ENCODE data around the gene GNAI3. TPM values are rescaled to one million over a fixed set of nuclear protein-coding genes. Genes with fewer than 3 reads are reported as not detected.

The GNAI3 gene
- total RNA-seq, 1 experiment from 2014 or later, result 6.8 TPM

- H3K4me2 ChIP-seq (ENCODE audit: low read length), result no peak overlapping the region
- no peak overlapping the region for H3K9ac ChIP-seq (ENCODE audit: low read length)
- ATAC-seq, result no peak
- no peak overlapping the region for H2AFZ ChIP-seq (ENCODE audit: low read length)
- H3K9me2 ChIP-seq (replicated peaks; ENCODE audit: low read length), result no peaks in the 10 kb centered on the region
- no TSS peak for BruUV-seq (replicated peaks)
- H3K9me3 ChIP-seq (ENCODE audit: low read length), result no peaks in the 10 kb centered on the region
- no peak for DNase-seq
- H3F3A ChIP-seq (ENCODE audit: low read length, unreplicated experiment), result no peaks in the 10 kb centered on the region
- CTCF ChIA-PET, result no interaction called here
- POLR2A ChIA-PET (ENCODE audit: unreplicated experiment), result no interaction called here
- no peaks in the 10 kb centered on the region for H4K20me1 ChIP-seq (ENCODE audit: low read length)
- no peaks in the 10 kb centered on the region for H3K27me3 ChIP-seq (ENCODE audit: low read length)
- H3K27ac ChIP-seq (ENCODE audit: low read length), result no peak overlapping the region
- H3K4me1 ChIP-seq (ENCODE audit: insufficient read depth, low read length), result peaks cover 5% of the 10 kb centered on the region; the same call in 1 of the 2 replicates
- no peak overlapping the region for H3K4me3 ChIP-seq (ENCODE audit: low read length)
- no peaks in the 10 kb centered on the region for H3K36me3 ChIP-seq (ENCODE audit: low read depth, low read length)
- intact Hi-C loops (cut with micrococcal nuclease), result loop anchor here (2.0 kb wide), 2 partner anchors 63 to 341 kb away; no protein-coding TSS in a partner anchor
- H3K79me2 ChIP-seq (ENCODE audit: low read length), result no peaks in the 10 kb centered on the region
- TF ChIP-seq EZH2phosphoT487 (IDR thresholded peaks at IDR 0.05; ENCODE audit: borderline replicate concordance, low read length) (no peak), CTCF (conservative IDR thresholded peaks at IDR 0.05; ENCODE audit: low read depth, low read length) (no peak), EZH2 (IDR thresholded peaks at IDR 0.05; ENCODE audit: low read length, unreplicated experiment) (no peak)
These were observed 93.4 kb downstream of the GNAI3 start for GRCh38 chr1:109641861-109642260.

- Histone ChIP-seq H2AFZ (ENCODE audit: low read length) (no peak overlapping the region), H3K9me2 (replicated peaks; ENCODE audit: low read length) (no peaks in the 10 kb centered on the region), H3K4me3 (ENCODE audit: low read length) (no peak overlapping the region), H3K27ac (ENCODE audit: low read length) (no peak overlapping the region), H3K79me2 (ENCODE audit: low read length) (no peaks in the 10 kb centered on the region), H3K4me1 (ENCODE audit: insufficient read depth, low read length) (peaks cover 5% of the 10 kb centered on the region; the same call in 1 of the 2 replicates), H4K20me1 (ENCODE audit: low read length) (no peaks in the 10 kb centered on the region), H3K36me3 (ENCODE audit: low read depth, low read length) (no peaks in the 10 kb centered on the region), H3K9ac (ENCODE audit: low read length) (no peak overlapping the region), H3K27me3 (ENCODE audit: low read length) (no peaks in the 10 kb centered on the region), H3K9me3 (ENCODE audit: low read length) (no peaks in the 10 kb centered on the region), H3F3A (ENCODE audit: low read length, unreplicated experiment) (no peaks in the 10 kb centered on the region), H3K4me2 (ENCODE audit: low read length) (peak overlapping the region; percentile 78; the same call in 1 of the 2 replicates)
- POLR2A ChIA-PET (ENCODE audit: unreplicated experiment), result no interaction called here
- CTCF ChIA-PET, result no interaction called here
- no peak for TF ChIP-seq EZH2phosphoT487 (IDR thresholded peaks at IDR 0.05; ENCODE audit: borderline replicate concordance, low read length)
- TF ChIP-seq CTCF (conservative IDR thresholded peaks at IDR 0.05; ENCODE audit: low read depth, low read length), result no peak
- no peak for TF ChIP-seq EZH2 (IDR thresholded peaks at IDR 0.05; ENCODE audit: low read length, unreplicated experiment)
- ATAC-seq, result no peak
- intact Hi-C loops (cut with micrococcal nuclease), result loop anchor here (1.0 to 2.0 kb wide), 2 partner anchors 131 to 340 kb away; no protein-coding TSS in a partner anchor
- BruUV-seq (replicated peaks), result no TSS peak
- DNase-seq, result no peak
These were observed 94.2 kb downstream of the GNAI3 start for GRCh38 chr1:109642626-109643025.

DNA sequence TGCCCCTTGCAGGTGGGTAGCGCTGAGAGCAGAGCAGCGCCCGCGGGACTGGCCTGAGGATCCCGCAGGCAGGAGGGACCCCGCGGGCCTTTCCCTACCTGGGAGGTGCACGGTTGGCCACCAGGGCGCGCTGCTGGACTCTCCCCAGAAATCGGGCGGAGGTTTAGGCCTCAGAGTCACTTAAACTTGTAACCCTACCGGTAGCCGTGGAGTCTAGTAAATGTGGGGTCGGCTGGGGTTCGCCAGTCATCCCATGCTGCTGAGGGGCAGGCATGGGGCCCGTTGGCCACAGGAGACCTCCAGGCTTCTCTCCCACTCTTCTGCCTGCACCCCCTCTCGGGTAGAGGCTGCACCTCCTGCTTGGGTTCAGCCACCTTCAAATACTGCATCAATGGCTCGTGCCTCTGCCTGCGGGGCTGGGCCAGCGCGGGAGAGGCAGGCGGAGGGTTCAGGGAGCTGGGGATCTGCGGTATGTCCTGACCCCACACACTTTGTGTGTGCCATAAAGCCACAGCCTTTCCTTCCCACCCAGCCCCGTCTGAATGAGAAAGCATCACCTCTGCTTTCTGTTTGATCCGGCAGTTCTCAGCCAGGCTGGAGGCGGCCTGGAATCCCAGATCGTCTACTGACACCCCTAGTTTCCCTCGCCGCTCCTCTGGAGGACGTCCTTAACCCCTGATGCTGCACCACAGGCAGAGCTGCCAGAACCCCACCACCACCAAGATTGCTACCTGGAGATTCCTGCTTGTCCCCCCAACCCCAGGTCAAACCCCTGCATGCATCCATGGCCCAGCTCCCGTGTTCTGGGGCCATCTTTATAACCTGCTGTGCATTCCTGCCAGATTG is 95.2 kb downstream of the GNAI3 start:
- no peaks in the 10 kb centered on the region for H3K9me3 ChIP-seq (ENCODE audit: low read length)
- TF ChIP-seq CTCF (conservative IDR thresholded peaks at IDR 0.05; ENCODE audit: low read depth, low read length) (peak; percentile 92), EZH2phosphoT487 (IDR thresholded peaks at IDR 0.05; ENCODE audit: borderline replicate concordance, low read length) (no peak), EZH2 (IDR thresholded peaks at IDR 0.05; ENCODE audit: low read length, unreplicated experiment) (no peak)
- BruUV-seq (replicated peaks), result no TSS peak
- ATAC-seq (peak; percentile 97), DNase-seq (peak; percentile 86)
- CTCF ChIA-PET, result no interaction called here
- H3K9ac ChIP-seq (ENCODE audit: low read length), result no peak overlapping the region
- intact Hi-C loops (cut with micrococcal nuclease), result loop anchor here (1.0 to 2.0 kb wide), 2 partner anchors 130 to 339 kb away; no protein-coding TSS in a partner anchor
- H4K20me1 ChIP-seq (ENCODE audit: low read length), result no peaks in the 10 kb centered on the region
- peak overlapping the region; percentile 84 for H2AFZ ChIP-seq (ENCODE audit: low read length)
- H3K4me1 ChIP-seq (ENCODE audit: insufficient read depth, low read length), result peaks cover 5% of the 10 kb centered on the region; the same call in 1 of the 2 replicates
- no peaks in the 10 kb centered on the region for H3K27me3 ChIP-seq (ENCODE audit: low read length)
- H3F3A ChIP-seq (ENCODE audit: low read length, unreplicated experiment), result no peaks in the 10 kb centered on the region
- no peaks in the 10 kb centered on the region for H3K9me2 ChIP-seq (replicated peaks; ENCODE audit: low read length)
- no peaks in the 10 kb centered on the region for H3K36me3 ChIP-seq (ENCODE audit: low read depth, low read length)
- no peaks in the 10 kb centered on the region for H3K79me2 ChIP-seq (ENCODE audit: low read length)
- H3K27ac ChIP-seq (ENCODE audit: low read length), result no peak overlapping the region
- POLR2A ChIA-PET (ENCODE audit: unreplicated experiment), result no interaction called here
- H3K4me2 ChIP-seq (ENCODE audit: low read length), result peak overlapping the region; percentile 78
- peak overlapping the region; percentile 55; the same call in 1 of the 2 replicates for H3K4me3 ChIP-seq (ENCODE audit: low read length)

Data from PC-3 (cell line).